ENCODE results near the gene COMMD8.

- TF ChIP-seq ARNT (IDR thresholded peaks at IDR 0.05), result no peak
- no peak for TF ChIP-seq PKNOX1 (IDR thresholded peaks at IDR 0.05)
- no peak for TF ChIP-seq CTBP1 (IDR thresholded peaks at IDR 0.05; ENCODE audit: borderline replicate concordance)
- TF ChIP-seq SP1 (IDR thresholded peaks at IDR 0.05), result no peak
- no peak for TF ChIP-seq FOXK2 (IDR thresholded peaks at IDR 0.05)
- TF ChIP-seq TARDBP (IDR thresholded peaks at IDR 0.05), result no peak
- TF ChIP-seq SUZ12 (IDR thresholded peaks at IDR 0.05), result no peak
- TF ChIP-seq BHLHE40 (IDR thresholded peaks at IDR 0.05; ENCODE audit: borderline replicate concordance), result no peak
Observed at GRCh38 chr4:47418147-47418546, 45.4 kb downstream of the COMMD8 start.
